ENCODE data around the gene PTPRJ. TPM values are rescaled to one million over a fixed set of nuclear protein-coding genes. Genes with fewer than 3 reads are reported as not detected.

The PTPRJ gene
- total and polyA plus RNA-seq, 2 of the 4 experiments (the other 2 are of a cell fraction): 5.6 to 14.9 TPM

DNA sequence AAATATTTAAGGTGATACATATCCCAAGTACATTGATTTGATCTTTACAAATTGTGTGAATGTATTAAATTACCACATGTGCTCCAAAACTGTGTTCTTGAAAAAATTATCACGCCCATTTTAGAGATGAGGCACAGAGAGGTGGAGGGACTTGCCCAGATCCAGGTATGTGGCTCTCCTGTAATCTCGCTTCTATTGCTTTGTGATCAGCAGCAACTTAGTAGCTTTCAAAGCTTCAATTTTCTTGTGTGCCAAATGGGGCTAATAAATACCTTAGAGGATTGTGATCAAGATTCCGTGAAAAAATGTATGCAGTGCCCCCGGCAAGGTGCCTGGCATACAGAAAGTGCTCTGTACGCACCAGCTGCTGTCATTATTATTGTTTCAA is 18.0 kb downstream of the PTPRJ start:
- Histone ChIP-seq H3K4me3 (ENCODE audit: insufficient read depth, low read depth, low read length) (no peak overlapping the region), H2BK20ac (ENCODE audit: low read depth, low read length) (no peak overlapping the region), H3K27me3 (ENCODE audit: control insufficient read depth, insufficient read depth, low read length) (no peaks in the 10 kb centered on the region), H4K20me1 (ENCODE audit: insufficient read depth, low read length) (peaks cover 48% of the 10 kb centered on the region; the same call in 1 of the 2 replicates), H3K36me3 (ENCODE audit: control insufficient read depth, insufficient read depth, low read length) (no peaks in the 10 kb centered on the region), H2BK120ac (ENCODE audit: low read depth, low read length) (no peak overlapping the region), H3K4me2 (ENCODE audit: low read depth, low read length) (no peak overlapping the region), H4K5ac (ENCODE audit: low read depth, low read length) (no peak overlapping the region), H2BK5ac (ENCODE audit: low read depth, low read length, poor library complexity, severe bottlenecking) (no peak overlapping the region), H3K18ac (ENCODE audit: low read depth, low read length) (no peak overlapping the region), H4K8ac (ENCODE audit: low read depth in 2 of 2, low read length in 2 of 2) (no peak overlapping the region), H3K14ac (replicated peaks; ENCODE audit: low read depth, low read length) (no peak overlapping the region), H2BK15ac (ENCODE audit: low read depth, low read length) (no peak overlapping the region), H3K9me1 (ENCODE audit: insufficient read depth, low read length) (peaks cover 32% of the 10 kb centered on the region), H3K9ac (ENCODE audit: low read depth, low read length) (no peak overlapping the region), H3K23ac (ENCODE audit: low read depth, low read length) (no peak overlapping the region), H2AK5ac (ENCODE audit: low read depth, low read length) (no peak overlapping the region), H3K9me3 (ENCODE audit: control insufficient read depth, insufficient read depth, low read length) (no peaks in the 10 kb centered on the region), H3K79me1 (ENCODE audit: low read depth in 1 of 2, low read length in 2 of 2) (peaks cover 51 to 77% of the 10 kb centered on the region in 2 experiments), H2AFZ (replicated peaks; ENCODE audit: low read length, poor library complexity) (no peak overlapping the region), H3K4ac (ENCODE audit: low read depth, low read length) (no peak overlapping the region), H3K27ac (ENCODE audit: insufficient read depth, low read length) (no peak overlapping the region), H4K91ac (ENCODE audit: insufficient read depth, low read depth, low read length) (no peak overlapping the region), H2AK9ac (replicated peaks; ENCODE audit: low read depth, low read length, poor library complexity) (no peak overlapping the region), H3K4me1 (ENCODE audit: control insufficient read depth, insufficient read depth, low read length) (peaks cover 15% of the 10 kb centered on the region), H3K56ac (ENCODE audit: extremely low read depth, insufficient read depth, low read length) (no peak overlapping the region)
- intact Hi-C loops (cut with micrococcal nuclease) (no loop called here), in situ Hi-C loops (cut with MboI; ENCODE audit: low sequenced_read_pairs) (no loop called here), dilution Hi-C loops (cut with HindIII; ENCODE audit: low sequenced_read_pairs, unreplicated experiment) (no loop called here)
- CTCF ChIA-PET: no interaction called here
- 93% methylated on average over 3 of the region's 5 CpGs; no CpG with 5 or more reads in 1 of the 2 experiments for WGBS, 2 experiments (ENCODE audit: extremely low coverage in 2 of 2, insufficient read length in 1 of 2)
- DNase-seq (no peak), ATAC-seq (ENCODE audit: low read depth) (no peak)
- no peak for TF ChIP-seq POLR2A (IDR thresholded peaks at IDR 0.05; ENCODE audit: low read depth, low read length)
- TF ChIP-seq, protein P1, sequence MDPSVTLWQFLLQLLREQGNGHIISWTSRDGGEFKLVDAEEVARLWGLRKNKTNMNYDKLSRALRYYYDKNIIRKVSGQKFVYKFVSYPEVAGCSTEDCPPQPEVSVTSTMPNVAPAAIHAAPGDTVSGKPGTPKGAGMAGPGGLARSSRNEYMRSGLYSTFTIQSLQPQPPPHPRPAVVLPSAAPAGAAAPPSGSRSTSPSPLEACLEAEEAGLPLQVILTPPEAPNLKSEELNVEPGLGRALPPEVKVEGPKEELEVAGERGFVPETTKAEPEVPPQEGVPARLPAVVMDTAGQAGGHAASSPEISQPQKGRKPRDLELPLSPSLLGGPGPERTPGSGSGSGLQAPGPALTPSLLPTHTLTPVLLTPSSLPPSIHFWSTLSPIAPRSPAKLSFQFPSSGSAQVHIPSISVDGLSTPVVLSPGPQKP (IDR thresholded peaks at IDR 0.05; ENCODE audit: borderline replicate concordance, low read depth, low read length): no peak
- BruUV-seq (replicated peaks): no TSS peak
- POLR2A ChIA-PET (ENCODE audit: unreplicated experiment): no interaction called here
